NB4 (cell line): ENCODE measurements around the gene QDPR.

Source experiments
- DNase-seq: peaks from one replicate; pipeline ENCODE4 v3.0.0; 2010; ENCODE audit warnings: low read depth
- H3K4me3 ChIP-seq: one replicate; pipeline ENCODE4 v1.5.1; 2011; ENCODE audit warnings: mild to moderate bottlenecking, low read depth, low read length, moderate library complexity
- CTCF ChIP-seq: IDR thresholded peaks from one replicate; pipeline ENCODE4 v1.5.1; 2012; ENCODE audit warnings: low read depth, low read length
- MAX ChIP-seq: IDR thresholded peaks from 2 replicates; pipeline ENCODE4 v1.6.1; 2011; ENCODE audit warnings: low read depth, low read length
- MYC ChIP-seq: IDR thresholded peaks from 2 replicates; pipeline ENCODE4 v1.6.1; 2011; ENCODE audit warnings: low read depth, low read length
- POLR2A ChIP-seq: IDR thresholded peaks from 2 replicates; pipeline ENCODE4 v1.6.1; 2011; ENCODE audit warnings: mild to moderate bottlenecking; ENCODE audit not compliant: insufficient read length; ENCODE audit errors: extremely low read depth

QDPR gene

GRCh38 chr4:17535242-17535641 lies 23.4 kb upstream of the QDPR start:
- DNase-seq: no peak
- TF ChIP-seq MYC (no peak), CTCF (no peak), POLR2A (no peak), MAX (no peak)
- H3K4me3 ChIP-seq: no peak overlapping the region

GRCh38 chr4:17534705-17535104 lies 22.8 kb upstream of the QDPR start:
- no peak for TF ChIP-seq POLR2A
- no peak for TF ChIP-seq CTCF
- TF ChIP-seq MAX: no peak
- TF ChIP-seq MYC: no peak
- H3K4me3 ChIP-seq: no peak overlapping the region
- no peak for DNase-seq

GRCh38 chr4:17531538-17532285 lies 19.8 kb upstream of the QDPR start:
- H3K4me3 ChIP-seq: no peak overlapping the region
- DNase-seq: peak; percentile 43
- TF ChIP-seq POLR2A (no peak), MYC (no peak), CTCF (no peak), MAX (no peak)

- no peak for TF ChIP-seq POLR2A
- TF ChIP-seq MAX: no peak
- no peak overlapping the region for H3K4me3 ChIP-seq
- no peak for DNase-seq
Measured at GRCh38 chr4:17528551-17529165, 16.8 kb upstream of the QDPR start.

- H3K4me3 ChIP-seq: no peak overlapping the region
- TF ChIP-seq MAX (no peak), POLR2A (no peak), CTCF (no peak), MYC (no peak)
- DNase-seq: no peak
Measured at GRCh38 chr4:17526695-17527477, 15.0 kb upstream of the QDPR start.
